K562 (cell line): ENCODE data around the gene FOXR1. TPM values are rescaled to one million over a fixed set of nuclear protein-coding genes. Genes with fewer than 3 reads are reported as not detected.

ENCODE experiments used
- CREB3 ChIP-seq: fragments of 450-650 bp; conservative IDR thresholded peaks from 2 replicates; pipeline ENCODE4 v1.6.1; 2016; ENCODE audit warnings: missing genetic modification characterization, low read depth, mild to moderate bottlenecking, missing compliant biosample characterization, moderate library complexity
- CREM ChIP-seq: IDR thresholded peaks from 2 replicates; pipeline ENCODE4 v1.6.1; 2014; ENCODE audit warnings: antibody characterized with exemption, low read depth
- E2F4 ChIP-seq: sonication (generic); formaldehyde crosslinking; IDR thresholded peaks from 2 replicates; pipeline ENCODE4 v1.8.0; 2022; ENCODE audit warnings: mild to moderate bottlenecking, low read depth, missing genetic modification reagents
- HDAC2 ChIP-seq: fragments of 450-650 bp; IDR thresholded peaks from 2 replicates; pipeline ENCODE4 v1.6.1; 2016; ENCODE audit warnings: mild to moderate bottlenecking
- ILK ChIP-seq: fragments of 450-650 bp; IDR thresholded peaks from 2 replicates; pipeline ENCODE4 v1.6.1; 2016; ENCODE audit warnings: missing genetic modification characterization, low read depth, mild to moderate bottlenecking, missing compliant biosample characterization, moderate library complexity, borderline replicate concordance
- KAT7 ChIP-seq: sonication (generic); formaldehyde crosslinking; IDR thresholded peaks from 2 replicates; pipeline ENCODE4 v1.8.0; 2022; ENCODE audit warnings: missing genetic modification reagents, mild to moderate bottlenecking, borderline replicate concordance
- MCM2 ChIP-seq: fragments of 450-650 bp; IDR thresholded peaks from 2 replicates; pipeline ENCODE4 v1.6.1; 2017; ENCODE audit warnings: low read depth, mild to moderate bottlenecking
- PURB ChIP-seq: sonication (generic); formaldehyde crosslinking; IDR thresholded peaks from 2 replicates; pipeline ENCODE4 v1.9.0; 2021; ENCODE audit warnings: low read depth, mild to moderate bottlenecking, missing genetic modification reagents
- ZNF766 ChIP-seq: fragments of 200-800 bp; sonication (Bioruptor generic); conservative IDR thresholded peaks from 2 replicates; pipeline ENCODE4 v1.6.1; 2016; ENCODE audit warnings: missing genetic modification characterization, missing compliant biosample characterization
- polyA plus RNA-seq, 8 experiments: library from polyadenylated mRNA; depleted of rRNA in 4 of 8; stranded (reverse) in 5 of 8; unstranded in 3 of 8; fragments of >200 nt; fragmentation: Nextera tagmentation in 2 of 8; fragmentation: Illumina TruSeq in 1 of 8; extraction: Ambion mirVana in 2 of 8; extraction: Trizol in 1 of 8; gene quantifications; 2 replicates each; pipeline versions ENCODE4 v1.2.1 to v1.2.3, GENCODE V29; 2011 to 2014; ENCODE audit warnings: inconsistent platforms in 1 of 8, missing spikeins in 1 of 8
- total RNA-seq, 7 experiments: library from RNA; depleted of rRNA in 6 of 7; stranded (reverse); fragments of >200 nt in 6 of 7; fragmentation: Illumina TruSeq in 2 of 7; extraction: Trizol in 2 of 7; gene quantifications; 2 replicates each; pipeline versions ENCODE4 v1.2.1 to v1.2.3, GENCODE V29; 2011 to 2021; ENCODE audit warnings: low replicate concordance in 1 of 7
- TF ChIP-seq, protein P1 (sequence below): sonication (generic); formaldehyde crosslinking; IDR thresholded peaks from 2 replicates; pipeline ENCODE4 v1.8.1; 2023; ENCODE audit warnings: mild to moderate bottlenecking, missing genetic modification reagents, moderate library complexity
- TF ChIP-seq, protein P2 (sequence below): fragments of 450-650 bp; IDR thresholded peaks from 2 replicates; pipeline ENCODE4 v1.6.1; 2016; ENCODE audit warnings: borderline replicate concordance

Gene FOXR1
- total and polyA plus RNA-seq, 9 of the 15 experiments (the other 6 are each of a cell fraction or from before 2014, with no cell fraction given), result not detected

DNA sequence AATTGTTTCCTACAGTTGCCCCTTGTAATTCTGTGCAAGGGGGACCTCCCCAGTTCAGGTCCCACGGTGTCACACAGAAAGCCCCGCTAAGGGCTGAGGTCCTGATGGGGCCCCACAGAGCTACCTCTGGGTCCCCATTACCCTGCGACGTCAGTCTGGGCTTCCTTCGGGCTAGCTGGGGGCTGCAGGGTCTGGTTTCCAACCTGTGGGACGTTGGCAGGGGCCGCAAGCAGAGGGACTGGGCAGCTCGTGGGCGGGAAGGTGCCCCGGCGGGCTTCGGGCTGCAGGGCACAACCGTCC, 58.4 kb downstream of the FOXR1 start (continued):
- TF ChIP-seq, protein P1, sequence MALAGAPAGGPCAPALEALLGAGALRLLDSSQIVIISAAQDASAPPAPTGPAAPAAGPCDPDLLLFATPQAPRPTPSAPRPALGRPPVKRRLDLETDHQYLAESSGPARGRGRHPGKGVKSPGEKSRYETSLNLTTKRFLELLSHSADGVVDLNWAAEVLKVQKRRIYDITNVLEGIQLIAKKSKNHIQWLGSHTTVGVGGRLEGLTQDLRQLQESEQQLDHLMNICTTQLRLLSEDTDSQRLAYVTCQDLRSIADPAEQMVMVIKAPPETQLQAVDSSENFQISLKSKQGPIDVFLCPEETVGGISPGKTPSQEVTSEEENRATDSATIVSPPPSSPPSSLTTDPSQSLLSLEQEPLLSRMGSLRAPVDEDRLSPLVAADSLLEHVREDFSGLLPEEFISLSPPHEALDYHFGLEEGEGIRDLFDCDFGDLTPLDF (CRISPR knock-in tag), result 0 out of 2 replicates have a peak, but pooled peaks have one; percentile 14
- TF ChIP-seq PURB, result no peak
- TF ChIP-seq, protein P2, sequence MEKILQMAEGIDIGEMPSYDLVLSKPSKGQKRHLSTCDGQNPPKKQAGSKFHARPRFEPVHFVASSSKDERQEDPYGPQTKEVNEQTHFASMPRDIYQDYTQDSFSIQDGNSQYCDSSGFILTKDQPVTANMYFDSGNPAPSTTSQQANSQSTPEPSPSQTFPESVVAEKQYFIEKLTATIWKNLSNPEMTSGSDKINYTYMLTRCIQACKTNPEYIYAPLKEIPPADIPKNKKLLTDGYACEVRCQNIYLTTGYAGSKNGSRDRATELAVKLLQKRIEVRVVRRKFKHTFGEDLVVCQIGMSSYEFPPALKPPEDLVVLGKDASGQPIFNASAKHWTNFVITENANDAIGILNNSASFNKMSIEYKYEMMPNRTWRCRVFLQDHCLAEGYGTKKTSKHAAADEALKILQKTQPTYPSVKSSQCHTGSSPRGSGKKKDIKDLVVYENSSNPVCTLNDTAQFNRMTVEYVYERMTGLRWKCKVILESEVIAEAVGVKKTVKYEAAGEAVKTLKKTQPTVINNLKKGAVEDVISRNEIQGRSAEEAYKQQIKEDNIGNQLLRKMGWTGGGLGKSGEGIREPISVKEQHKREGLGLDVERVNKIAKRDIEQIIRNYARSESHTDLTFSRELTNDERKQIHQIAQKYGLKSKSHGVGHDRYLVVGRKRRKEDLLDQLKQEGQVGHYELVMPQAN, result no peak
- TF ChIP-seq CREM, result 0 out of 2 replicates have a peak, but pooled peaks have one; percentile 3
- TF ChIP-seq ILK, result no peak
- TF ChIP-seq HDAC2, result no peak
- no peak for TF ChIP-seq ZNF766
- TF ChIP-seq KAT7 (CRISPR knock-in tag), result no peak; the same call in 1 of the 2 replicates
- no peak for TF ChIP-seq MCM2
- no peak for TF ChIP-seq CREB3 (tag)
- TF ChIP-seq E2F4, result 0 out of 2 replicates have a peak, but pooled peaks have one; percentile 4
